HS-5 (cell line): ENCODE data around the gene PDZK1.
"Not testable (repeated sequence)": the region's sequence is repeated elsewhere in the genome, so short reads cannot be mapped to it uniquely, and the experiment has no call there.

Source experiments
- DNase-seq: peaks from one replicate; pipeline ENCODE4 v3.0.0-alpha.2; 2012; ENCODE audit warnings: low read depth

PDZK1 gene

DNA sequence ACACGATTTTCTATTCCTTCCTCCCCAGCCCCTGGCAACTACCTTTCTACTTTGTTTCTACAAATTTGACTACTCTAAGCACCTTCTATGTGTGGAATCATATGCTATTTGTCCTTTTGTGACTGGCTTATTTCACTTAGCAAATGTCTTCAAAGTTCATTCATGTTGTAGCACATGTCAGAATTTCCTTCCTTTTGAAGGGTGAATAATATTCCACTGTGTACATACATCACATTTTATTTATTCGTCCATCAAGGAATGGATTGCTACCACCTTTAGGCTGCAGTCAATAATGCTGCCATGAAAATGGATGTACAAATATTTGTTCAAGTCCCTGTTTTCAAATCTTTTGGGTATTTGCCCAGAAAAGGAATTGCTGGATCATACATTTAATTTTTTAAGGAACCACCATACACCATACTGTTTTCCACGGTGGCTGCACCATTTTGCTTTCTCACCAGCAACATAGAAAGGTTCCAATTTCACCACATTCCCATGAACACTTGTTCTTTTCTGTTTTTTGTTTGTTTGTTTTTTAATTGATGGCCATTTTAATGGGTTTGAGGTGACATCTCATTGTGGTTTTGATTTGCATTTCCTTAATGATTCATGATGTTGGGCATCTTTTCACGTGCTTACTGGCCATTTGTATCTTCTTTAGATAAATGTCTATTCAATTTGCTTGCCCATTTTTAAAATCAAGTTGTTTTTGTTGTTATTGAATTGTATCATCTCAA lies 3.3 kb upstream of the PDZK1 start:
- DNase-seq, result no peak

DNA sequence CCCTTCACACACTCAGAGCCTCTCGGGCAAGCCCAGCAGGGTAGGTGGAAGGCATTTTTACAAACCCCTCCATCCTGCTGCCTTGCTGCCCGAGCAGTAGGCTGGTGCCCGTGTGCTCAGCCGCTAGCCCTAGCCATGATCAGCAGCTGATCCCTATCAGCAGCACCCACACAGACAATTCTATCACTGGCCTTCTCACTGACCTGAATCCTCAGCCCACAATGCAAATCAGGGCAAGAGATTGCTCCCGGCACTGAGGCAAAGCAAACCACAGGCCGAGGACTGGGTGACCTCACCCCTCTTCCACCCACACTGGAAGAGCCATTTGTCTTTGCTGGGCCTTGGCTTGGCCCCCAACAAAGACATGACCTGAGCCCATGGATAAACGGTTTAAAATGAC lies 895 bp upstream of the PDZK1 start:
- DNase-seq, result no peak

DNA sequence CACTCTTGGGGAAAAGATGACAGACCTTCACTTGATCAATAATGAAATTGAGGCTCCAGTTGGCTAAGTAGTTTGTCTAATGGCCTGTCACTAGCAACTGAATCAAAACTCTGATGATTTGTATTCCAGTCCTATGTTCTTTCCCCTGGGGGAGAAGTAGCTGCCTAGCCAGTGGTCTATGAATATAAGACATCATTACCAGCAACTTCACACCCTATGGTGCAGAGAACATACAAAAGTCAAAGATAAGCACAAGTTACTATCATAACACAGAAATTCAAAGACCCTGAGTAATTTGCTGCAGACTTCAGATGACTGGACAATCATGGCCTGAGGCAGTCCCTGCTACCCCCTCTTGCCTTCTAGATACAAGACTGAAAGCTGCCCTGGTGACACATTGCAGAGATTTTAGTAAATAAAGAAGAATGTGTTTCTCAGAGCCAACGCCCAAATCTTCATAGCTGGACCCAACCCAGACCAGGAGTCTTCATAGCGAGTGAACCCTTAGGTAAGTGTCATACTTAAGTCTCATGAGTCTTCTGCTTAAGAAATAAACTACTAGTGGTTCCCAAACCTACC lies 993 bp downstream of the PDZK1 start:
- peak; percentile 83 for DNase-seq

DNA sequence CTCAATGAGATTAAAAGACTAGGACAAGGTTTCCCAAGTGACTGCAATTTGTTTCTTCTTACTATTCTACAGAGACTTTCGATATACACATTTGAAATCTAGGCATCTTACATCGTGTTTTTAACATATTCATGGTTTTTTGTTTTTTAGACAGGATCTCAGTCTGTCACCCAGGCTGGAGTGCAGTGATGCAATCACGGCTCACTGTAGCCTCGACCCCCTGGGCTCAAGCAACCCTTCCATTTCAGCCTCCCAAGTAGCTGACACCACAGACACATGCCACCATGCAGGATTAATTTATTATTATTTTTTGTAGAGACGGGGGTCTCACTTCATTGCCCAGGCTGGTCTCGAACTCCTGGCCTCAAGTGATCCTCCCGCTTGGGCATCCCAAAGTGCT lies 1.5 kb downstream of the PDZK1 start:
- no peak for DNase-seq

DNA sequence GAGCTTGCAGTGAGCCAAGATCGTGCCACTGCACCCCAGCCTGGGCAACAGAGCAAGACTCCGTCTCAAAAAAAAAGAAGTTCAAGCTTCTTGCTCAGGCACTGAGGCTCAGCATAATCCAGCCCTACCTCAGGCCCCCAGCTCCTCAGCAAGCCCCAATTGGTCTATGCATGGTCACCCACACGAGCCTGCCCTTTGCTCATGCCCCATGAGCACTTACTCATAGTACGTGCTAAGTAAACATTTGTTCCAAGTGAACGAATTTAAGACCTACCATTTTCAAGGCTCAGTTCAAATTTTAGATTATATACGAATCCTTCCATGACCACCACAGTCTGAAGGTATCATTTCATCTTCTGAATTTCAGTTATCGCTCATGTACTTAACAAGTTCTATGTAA lies 4.3 kb downstream of the PDZK1 start:
- no peak for DNase-seq

DNA sequence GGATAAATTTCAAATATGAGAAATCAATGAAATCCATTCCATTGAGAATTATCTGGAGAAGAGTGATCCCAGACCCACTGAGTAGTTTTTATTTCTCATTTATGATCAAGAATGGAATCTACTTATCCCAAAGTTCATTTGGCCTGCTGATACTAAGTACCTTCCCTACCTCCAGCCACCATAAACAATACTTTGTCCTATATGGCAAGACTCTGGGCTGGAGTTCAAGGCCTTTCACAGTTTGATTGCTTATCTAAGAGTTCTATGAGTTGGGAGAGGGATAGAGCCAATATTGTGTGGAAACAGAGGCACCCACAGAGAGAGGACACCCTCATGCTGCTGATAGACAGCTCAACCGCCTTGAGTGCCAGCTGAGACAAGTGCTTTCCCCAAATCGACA lies 5.1 kb downstream of the PDZK1 start:
- no peak for DNase-seq

DNA sequence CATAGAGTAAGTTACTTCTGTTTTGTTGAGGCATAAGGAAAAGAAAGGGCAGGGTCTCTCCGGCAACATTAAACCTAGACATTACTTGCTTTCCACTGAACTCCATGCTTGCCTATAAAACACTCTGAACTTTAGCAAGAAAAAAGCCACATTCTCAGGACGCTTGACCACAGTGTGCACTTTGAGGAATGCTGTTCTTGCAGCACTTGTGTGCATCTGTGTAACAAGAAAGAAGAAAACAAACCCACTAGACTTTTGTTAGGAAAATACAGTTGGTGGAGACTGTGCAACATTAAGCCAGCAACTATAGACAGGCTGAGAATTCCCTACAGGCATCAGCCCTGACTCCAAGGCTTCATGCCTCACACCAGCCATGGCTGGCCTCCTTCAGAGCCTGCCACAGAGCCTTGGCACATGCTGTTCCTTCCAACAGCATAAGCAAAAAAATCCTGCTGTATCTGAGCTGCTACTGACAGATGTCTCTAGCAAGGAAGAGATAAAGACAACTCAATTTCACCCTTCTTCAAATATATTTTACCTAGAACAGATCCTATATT lies 5.8 kb downstream of the PDZK1 start:
- DNase-seq, result no peak

DNA sequence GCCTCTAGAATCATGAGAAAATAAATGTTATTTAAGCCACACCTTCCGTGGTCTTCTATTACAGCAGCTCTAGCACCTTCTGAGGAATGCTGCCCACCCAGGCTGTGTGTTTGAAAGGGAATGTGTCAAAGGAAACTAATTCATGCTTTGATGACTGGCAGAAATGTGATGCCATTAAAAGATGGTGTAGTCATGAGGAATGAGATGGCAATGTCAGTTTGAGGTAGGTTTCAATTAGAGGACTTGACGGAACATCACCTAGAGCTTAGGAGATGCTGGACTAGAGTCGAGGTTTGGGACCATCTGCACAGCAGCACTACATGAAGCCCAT lies 10.6 kb downstream of the PDZK1 start:
- no peak for DNase-seq

DNA sequence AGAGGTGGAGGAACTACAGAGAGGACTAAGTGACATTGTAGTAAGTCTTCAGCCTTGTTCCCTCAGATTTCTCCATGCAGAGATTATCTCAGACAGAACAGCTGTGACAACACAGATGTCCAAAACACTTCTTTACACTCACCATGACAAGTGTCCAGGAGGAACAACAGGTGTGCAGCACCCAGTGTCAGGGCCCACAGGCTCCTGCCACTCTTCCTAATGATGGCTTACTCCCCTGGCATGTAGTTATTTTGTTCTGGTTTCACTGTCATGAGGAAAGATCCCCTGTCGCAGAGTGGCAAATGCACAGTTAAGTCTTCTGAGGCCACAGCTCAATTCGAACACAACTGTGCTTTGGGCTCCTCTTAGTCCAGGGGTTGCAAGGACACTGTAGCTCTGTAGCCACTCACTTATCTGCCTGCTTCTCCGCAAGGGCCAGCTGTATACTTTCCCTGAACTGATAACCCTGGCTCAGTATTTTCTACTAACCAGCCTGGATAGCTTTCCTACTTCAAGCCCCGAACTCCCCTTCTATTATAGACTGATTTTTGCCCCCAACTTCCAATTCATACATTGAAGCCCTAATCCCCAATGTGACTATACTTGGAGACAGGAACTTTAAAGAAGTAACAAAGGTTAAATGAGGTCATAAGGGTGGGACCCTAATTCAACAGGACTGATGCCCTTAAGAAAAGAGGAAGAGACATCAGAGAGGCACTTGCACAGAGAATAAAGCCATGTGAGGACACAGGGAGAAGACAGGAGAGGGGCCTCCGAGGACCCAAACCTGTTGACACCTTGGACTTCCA lies 11.1 kb downstream of the PDZK1 start:
- DNase-seq, result no peak

DNA sequence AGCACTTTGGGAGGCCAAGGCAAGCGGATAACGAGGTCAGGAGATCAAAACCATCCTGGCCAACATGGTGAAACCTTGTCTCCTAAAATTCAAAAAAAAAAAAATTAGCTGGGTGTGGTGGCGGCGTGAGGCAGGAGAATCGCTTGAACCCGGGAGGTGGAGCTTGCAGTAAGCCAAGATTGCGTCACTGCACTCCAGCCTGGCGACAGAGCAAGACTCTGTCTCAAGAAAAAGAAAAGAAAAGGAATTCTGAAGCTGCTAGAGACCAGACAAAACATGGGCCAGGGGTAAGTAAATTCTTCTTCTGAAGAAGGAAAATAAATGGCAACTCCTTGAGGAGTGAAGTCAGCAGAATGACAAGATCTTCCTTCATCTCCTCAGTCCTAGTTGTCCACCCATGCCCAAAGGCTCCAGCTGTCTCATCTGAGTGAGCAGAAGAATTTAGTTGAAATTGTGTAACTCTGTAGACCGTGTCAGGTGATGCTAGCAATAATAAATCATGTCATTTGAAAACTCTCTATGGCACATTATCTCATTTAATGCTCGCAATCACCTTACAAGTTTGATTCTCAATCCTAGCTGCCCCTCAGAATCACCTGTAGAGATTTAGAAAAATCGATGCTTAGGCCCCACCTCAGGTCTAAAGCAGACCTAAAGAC lies 14.3 kb downstream of the PDZK1 start:
- DNase-seq, result no peak

DNA sequence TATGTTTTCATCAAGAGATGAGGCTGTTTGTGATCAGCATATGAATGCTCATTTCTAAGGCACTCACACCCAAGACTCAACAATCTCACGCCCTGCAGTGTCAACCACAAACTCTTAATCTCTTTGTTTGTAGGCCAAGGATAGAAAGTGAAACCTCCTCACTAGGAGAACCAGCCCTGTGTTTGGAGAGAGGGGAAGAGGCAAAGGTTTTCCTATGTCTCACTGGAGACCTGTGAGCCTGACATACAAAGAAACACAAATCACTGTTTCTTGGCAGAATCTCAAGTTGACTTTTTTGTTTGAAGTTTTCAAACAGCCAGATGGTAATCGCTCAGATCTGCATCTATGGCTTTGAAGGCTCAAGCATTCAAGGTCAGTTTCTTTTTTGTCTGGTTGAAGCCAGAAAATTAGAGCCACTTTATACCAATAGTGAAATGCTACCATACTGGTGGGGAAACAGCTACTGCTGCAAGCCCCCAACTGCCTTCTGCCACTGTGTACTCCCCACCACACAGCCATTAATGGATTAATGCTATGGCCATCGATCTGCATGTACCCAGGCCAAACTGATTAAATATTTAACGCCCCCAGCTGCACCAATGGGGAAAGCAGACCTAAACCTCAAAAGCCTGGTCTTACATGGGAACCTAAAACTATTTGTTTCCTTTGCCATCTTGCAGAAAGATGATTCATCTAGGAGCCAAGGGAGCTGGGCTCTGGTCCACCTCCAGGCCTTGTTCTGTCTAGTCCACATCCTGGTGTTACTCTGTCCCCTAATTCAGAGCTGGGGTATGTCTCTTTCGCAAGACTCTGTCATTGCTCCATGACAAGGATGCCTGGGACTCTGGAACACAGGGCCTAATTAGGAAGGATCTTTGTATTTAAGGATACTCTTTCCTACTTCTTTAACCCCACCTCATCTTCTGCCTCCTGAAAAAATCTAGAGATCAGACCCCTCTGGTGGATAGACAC lies 16.3 kb downstream of the PDZK1 start:
- DNase-seq, result no peak

DNA sequence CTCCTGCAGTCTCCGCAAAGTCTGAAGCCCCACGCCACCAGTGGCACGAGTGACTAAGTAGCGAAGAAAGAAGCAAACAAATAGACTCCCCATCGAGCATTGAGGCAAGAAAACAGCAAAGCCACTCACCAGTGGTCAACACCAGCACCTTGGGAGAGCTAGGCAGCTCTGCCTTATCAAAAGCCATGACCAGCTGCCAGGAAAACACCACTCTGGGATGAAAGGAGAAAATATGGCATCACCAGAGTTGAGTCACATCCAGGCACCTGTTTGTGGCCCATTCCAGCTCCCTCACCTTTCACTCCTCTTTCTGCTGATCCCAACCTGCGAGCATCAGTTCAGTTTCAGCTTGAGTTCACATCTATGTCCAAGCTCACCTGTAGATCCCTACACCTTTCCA lies 17.2 kb downstream of the PDZK1 start:
- DNase-seq, result no peak

DNA sequence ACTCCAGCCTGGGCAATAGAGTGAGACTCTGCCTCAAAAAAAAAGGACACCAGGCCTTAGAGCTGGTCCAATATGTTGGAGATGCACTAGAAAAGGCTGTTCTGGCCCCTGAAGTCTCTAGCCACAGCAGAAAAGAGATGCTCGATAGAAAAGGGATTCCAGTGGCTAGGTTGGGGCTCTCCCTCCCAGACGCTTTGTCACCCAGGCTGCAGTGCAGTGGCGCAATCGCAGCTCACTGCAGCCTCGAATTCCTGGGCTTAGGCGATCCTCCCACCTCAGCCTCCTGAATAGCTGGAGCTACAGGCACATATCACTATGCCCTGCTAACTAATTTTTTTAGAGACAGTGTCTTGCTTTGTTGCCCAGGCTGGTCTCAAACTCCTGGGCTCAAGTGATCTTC lies 18.2 kb downstream of the PDZK1 start:
- DNase-seq, result no peak

DNA sequence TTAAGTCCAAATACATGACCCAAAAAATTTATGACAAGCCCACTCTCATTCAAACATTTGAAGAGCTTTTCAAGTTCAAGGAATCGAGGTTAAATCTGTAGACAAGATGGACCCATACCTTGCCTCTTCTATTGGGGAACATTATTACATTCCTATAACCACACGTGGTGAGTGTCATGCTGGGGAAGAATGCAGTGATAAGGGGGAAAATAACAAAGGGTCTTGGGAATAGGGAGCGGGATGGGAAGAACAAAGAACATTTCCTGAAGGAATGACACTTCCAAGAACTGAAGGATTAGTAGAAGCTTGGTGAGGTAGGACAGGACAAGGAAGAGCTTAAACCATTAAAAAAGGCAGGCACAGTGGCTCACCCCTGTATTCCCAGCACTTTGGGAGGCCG lies 18.8 kb downstream of the PDZK1 start:
- no peak for DNase-seq

DNA sequence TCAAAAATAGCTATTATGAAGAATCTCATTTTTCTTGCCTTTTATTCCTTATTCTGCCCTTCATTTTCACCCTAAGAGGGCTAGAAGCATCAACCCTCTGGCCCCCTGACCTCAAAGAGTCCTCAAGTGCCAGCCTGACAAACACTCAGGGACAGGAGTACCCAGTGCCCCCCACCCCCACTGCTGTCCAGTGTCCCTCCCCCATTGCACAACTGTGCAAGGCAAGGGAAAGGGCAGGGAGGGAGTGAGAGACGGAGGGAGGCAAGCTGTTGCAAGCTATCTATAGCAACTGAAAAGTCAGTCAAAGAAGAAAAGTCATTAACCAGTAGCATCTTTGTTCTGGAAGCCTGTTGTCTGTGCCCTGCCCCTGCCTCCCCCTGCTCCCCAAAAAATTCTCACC lies 21.1 kb downstream of the PDZK1 start:
- DNase-seq, result not testable (repeated sequence)

DNA sequence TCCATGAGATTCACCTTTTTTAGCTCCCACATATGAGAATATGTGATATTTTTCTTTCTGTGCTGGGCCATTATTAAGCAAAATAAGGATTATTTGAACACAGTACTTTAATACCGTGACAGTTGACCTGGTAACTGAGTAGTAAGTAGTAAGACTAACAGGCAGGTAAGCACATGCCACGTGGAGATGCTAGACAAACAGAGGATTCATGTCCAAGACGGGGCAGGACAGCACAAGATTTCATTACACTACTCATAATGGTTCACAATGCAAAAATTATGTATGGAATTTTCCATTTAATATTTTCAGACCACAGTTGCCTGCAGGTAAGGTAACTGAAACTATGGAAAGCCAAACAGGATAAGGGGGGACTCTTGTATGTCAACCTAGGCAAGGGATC lies 22.3 kb downstream of the PDZK1 start:
- not testable (repeated sequence) for DNase-seq

DNA sequence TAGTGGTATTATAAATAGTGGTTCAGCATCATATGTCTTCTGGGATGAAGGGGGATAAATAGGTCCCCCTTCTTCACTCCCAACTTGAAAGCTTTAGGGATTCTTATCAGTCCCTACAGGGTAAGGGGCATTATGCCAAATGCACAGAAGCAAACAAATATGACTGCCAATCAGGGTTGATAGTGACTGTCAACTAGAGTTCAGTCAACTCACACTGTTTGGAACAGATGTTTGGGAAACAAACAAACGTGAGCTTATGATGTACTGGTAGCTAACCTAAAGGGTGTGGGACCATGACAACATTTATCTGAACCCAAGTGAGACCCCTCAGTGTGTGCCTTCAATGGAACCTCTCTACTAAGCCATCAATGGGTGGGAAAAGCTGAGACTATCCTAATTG lies 34.0 kb downstream of the PDZK1 start:
- not testable (repeated sequence) for DNase-seq

DNA sequence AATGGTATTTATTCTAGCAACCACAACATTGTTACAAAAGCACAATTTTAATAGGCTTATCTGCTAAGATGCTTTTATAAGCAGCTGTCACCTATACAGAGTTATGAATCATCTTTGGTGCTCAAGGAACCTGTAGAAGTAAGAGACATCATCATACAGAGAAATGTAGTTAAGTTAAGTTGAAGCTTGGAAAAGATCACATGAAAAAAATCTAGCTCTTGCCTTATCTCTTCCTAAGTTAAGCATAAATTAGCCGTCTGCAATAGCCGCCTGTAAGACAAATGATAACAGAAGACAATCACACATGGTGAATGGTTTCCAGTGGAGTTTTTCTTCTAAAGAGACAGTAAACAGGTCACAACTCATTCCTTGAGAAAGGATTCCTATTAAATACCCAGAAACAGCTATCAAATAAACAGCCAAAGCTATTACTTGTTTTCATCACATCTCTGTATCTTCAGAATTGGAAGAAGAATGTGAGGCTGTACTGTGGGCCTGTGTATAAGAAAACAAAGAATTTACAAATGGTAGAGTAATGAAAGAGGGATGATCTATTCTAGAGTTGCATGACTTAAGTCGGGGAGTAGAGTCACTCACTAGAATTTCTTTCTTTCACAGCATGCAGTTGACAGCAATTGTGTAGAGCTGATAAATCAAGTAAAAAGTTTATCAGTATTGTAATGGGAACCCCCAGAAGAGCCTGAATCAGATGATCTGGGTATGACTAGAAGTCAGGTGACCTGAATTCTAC lies 36.0 kb downstream of the PDZK1 start:
- DNase-seq, result not testable (repeated sequence)

DNA sequence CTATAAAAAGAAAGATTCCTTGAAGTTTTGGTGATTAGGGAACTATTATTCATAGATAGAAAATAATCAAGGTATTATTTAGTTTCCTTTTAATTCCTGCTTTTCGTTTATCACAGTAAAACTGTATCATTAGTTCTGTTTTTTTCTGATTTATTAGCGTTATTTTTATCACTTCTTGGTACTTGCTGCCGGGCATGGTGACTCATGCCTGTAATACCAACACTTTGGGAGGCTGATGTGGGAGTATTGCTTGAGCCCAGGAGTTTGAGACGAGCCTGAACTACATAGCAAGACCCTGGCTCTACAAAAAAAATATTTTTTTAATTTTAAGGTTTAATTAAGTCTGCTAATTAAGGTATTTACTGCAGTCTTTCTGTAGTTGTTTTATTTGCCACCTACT lies 42.2 kb downstream of the PDZK1 start:
- not testable (repeated sequence) for DNase-seq

DNA sequence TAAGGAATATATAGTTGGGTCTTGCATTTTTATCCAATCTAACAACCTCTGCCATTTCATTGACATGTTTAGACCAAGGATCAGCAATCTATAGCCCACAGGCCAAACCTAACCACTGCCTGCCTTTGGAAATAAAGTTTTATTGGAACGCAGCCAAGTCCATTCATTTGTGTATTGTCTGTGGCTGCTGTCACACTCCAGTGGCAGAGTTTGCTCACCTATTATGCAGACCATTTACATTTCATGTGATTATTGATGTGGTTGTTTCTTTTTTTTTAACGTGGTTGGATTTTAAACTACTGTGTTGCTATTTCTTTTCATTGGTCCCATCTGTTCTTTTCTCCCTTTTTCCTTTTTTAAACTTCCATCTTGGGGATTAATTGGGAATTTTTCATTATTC lies 44.7 kb downstream of the PDZK1 start:
- DNase-seq, result not testable (repeated sequence)
